ENCODE data around the gene ATP8A2.
"Not testable (repeated sequence)": the region's sequence is repeated elsewhere in the genome, so short reads cannot be mapped to it uniquely, and the experiment has no call there.

The ATP8A2 gene

DNA sequence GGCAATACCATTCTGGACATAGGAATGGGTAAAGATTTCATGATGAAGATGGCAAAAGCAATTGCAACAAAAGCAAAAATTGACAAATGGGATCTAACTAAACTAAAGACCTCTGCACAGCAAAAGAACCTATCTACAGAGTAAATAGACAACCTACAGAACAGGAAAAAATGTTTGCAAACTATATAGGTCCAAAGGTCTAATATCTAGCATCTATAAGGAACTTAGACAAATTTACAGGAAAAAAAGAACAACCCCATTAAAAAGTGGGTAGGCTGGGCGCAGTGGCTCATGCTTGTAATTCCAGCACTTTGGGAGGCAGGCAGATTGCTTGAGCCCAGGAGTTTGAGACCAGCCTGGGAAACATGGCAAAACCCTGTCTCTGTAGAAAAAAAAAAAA is 418.4 kb downstream of the ATP8A2 start:
- DNase-seq (ENCODE audit: low read depth in 1 of 2, low spot score in 1 of 2), result not testable (repeated sequence)

DNA sequence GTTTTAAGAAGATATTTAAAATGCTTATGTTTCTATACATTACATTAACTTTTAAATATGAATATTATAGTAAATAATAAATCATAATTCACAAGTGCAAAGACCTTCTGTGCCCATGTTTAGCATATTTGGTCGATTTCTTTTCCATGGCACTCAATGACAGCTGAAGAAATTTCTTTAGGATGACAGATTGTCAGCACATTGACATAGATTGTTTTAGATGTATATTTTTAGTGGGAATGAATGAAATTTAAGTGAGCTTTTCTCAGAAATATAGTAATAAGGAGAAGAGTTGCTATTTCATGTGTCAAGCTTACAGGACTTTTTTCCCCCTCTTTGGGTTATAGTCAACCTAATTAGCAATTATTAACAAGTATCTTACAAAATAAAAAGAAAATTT is 423.5 kb downstream of the ATP8A2 start:
- no peak for DNase-seq (ENCODE audit: low read depth in 1 of 2, low spot score in 1 of 2)

DNA sequence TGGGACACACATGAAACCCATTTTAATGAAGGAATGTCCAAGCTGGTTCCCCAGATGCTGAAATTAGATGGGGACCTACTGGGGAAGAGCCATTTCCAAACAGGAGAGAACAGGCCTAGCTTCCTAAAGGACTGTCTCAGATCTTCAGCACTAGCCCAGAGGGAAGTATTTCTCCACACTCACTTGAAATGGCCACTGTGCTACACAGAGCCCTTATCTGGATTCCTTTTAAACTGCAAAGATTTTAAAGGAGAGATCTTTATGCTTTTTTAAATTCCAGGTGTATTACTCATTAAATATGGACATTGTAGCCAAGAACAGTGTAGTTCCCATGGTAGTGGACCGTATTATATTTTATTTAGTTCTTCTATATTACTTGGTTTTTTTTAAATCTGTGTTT is 424.7 kb downstream of the ATP8A2 start:
- no peak for DNase-seq (ENCODE audit: low read depth in 1 of 2, low spot score in 1 of 2)

DNA sequence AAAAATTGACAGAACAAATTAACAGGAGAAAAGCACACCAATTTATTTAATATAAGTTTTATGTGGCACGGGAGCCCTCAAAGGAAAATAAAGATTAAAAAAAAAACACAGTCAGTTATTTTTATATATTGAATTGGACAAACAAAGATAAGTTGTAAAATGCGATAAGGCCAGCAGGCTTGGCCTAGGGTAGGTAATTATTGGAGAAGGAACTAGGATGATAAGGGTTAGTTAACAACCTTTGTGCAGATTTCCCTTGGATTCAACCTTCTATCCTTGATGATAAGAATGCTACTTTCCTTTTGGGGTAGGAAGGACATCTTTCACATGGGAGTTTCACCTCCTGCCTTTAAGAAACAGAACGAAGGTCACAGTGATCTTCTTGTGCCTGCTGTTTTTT is 427.2 kb downstream of the ATP8A2 start:
- no peak for DNase-seq (ENCODE audit: low read depth in 1 of 2, low spot score in 1 of 2)

DNA sequence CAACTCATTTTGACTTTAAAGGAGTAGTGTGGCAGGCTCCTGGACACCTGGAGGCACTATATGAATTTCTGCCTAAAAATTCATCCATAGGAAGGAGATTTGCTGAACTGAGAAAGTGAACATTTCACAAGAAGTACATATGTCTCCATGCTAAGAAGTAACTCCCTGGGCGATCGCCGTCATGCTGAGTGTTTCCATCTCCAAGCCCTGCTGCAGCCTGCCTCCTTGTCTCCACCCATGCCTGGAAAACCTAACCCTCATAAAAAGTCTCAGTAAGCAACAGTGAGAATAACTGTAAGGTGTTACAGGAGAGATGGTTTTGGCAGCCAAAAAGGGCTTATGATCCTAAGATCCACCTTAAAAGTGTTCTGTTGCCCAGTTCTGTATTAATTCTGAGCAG is 428.7 kb downstream of the ATP8A2 start:
- no peak for DNase-seq (ENCODE audit: low read depth in 1 of 2, low spot score in 1 of 2)

DNA sequence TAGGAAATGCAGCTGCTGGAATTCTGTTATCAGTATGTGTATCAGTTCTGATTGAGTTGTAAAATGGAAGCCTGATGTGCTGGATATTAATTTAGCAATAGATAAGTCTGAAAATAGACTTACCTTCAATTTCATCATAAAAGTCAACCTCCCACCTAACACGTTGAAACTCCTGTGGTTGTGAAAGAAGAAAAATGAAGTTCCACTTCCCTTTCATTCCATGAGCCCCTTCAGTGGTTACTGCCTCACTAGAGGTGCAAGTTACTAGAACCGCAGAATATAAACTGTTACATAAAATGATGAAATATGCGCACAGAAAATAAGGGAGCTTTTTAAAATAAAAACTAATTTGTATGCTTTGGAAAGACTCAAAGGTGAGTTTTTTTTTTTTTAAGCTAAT is 430.8 kb downstream of the ATP8A2 start:
- DNase-seq (ENCODE audit: low read depth in 1 of 2, low spot score in 1 of 2), result no peak

DNA sequence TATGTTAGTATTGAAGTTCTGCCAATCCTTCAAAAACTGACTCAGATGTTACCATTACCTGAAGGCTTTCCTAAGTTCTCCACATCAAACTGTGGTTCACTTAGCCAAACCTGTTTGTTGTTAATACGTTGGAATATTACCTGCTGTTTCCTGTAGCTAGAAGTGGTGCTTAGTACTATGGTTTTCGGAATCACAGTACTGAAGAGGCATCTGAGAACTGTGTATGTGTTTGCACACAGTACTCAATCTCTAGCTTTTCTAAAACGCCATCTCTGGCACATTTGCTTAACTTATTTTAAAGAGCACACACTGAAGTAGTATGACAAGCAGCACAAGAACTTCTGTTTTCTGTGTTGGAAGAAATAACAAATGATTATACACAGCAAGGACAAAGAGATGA is 431.9 kb downstream of the ATP8A2 start:
- no peak for DNase-seq (ENCODE audit: low read depth in 1 of 2, low spot score in 1 of 2)

DNA sequence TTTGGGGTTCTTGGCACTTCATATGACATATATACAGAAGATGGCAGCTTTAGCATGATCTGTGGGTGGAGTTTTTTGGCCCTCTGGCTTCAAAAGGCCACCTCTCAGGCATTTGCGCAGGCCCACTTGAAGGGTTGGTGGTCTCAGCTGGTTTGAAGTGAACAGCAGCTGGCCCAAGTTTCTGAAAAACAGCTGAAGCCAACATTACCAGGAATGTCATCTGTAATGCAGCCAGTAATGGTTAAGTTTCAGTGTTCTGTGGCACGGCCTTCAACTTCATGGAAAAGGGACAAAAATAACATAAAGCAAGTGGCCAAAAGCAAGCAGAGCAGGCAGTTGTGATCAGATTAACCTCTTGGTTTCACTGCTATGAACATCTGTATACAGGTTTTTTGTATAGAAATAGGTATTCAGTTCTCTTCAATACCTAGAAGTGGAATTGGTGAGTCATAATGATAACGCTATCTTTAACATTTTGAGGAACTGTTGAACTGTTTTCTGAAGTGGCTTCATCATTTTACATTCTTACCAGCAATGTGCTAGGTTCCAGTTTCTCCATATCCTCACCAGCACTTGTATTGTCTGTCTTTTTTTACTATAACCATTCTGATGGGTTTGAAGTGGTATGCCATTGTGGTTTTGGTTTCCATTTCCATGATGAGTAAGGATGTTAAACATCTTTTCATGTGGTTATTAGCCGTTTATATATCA is 434.6 kb downstream of the ATP8A2 start:
- no peak for DNase-seq (ENCODE audit: low read depth in 1 of 2, low spot score in 1 of 2)

DNA sequence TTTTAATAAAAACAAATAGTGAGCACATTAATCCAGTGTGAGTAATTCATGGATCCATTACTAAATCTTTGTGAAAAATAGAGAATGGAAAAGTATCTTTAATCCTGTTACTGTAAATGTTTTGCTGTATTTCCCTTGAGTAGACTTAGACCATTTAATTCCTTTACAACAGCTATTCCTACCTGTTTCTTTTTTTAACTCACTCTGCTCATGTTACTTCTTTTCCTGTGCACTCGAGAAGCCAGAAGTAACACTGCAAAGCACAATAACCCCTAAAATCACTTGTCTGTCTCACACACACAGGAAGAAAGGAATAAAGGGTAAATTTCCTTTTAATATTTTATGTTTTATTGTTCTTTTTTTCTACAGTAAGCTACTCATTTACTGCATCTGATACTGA is 435.8 kb downstream of the ATP8A2 start:
- DNase-seq (ENCODE audit: low read depth in 1 of 2, low spot score in 1 of 2), result no peak

DNA sequence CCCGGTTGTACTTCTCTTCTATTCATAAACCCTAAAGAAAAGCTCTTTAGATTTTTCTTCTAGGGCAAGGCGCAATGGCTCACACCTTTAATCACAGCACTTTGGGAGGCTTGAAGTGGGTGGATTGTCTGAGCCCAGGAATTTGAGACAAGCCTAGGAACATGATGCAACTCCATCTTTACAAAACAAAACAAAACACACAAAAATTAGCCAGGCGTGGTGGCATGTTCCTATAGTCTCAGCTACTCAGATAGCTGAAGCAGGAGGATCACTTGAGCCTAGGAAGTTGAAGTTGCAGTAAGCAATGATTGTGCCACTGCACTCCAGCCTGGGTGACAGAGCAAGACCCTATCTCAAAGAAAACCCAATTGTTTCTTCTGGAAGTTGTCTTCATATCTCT is 439.7 kb downstream of the ATP8A2 start:
- no peak for DNase-seq (ENCODE audit: low read depth in 1 of 2, low spot score in 1 of 2)

DNA sequence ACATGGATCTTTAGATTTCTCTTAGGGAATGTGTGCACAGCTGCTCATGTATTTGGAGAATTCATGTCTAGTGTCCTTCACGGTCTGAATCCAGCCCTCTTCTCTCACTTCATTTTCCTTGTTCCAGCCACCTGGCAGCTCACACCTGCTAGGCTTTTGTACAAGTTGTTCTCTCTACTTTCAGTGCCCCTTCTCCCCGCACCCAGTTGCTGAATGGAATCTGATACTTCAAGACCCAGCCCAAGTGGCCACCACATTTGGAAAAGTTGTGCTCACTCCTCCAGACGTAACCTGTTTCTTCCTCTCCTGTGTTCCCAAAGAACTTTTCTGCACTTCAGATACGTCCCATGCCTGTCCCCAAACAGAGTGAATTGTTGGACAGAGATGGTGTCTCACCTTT is 444.5 kb downstream of the ATP8A2 start:
- DNase-seq (ENCODE audit: low read depth in 1 of 2, low spot score in 1 of 2), result no peak

DNA sequence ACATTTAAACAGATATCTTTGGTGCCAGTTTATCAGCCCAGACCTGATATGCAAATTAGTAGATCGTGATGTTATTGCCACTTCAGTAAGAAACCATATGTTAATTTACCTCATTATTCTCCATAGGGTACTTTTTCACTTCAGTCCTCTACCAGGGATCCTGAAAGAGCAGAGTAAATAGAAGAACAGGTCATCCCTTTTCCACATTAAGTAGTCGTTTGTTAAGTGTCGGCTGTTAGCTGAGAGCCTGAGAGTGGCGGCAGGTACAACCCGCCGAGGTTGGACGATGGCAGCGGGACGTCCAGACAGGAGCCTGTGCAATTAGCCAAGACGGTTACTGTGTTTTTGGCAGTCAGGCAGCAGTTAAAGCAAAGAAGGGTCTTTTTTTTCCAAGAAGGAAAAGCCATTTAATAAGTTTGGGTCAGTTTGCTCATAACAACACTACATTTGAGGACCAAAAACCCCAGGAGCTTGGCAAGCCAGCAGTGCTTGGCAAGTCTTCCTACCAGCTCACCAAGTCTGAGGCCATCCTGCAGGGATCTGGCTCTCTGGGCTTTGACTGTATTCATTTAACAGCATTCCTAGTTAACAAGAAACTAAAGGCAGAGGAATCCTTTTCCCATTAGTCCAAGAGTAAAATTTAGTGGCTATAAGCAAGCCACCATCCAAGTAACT is 448.2 kb downstream of the ATP8A2 start:
- DNase-seq (ENCODE audit: low read depth in 1 of 2, low spot score in 1 of 2), result no peak

DNA sequence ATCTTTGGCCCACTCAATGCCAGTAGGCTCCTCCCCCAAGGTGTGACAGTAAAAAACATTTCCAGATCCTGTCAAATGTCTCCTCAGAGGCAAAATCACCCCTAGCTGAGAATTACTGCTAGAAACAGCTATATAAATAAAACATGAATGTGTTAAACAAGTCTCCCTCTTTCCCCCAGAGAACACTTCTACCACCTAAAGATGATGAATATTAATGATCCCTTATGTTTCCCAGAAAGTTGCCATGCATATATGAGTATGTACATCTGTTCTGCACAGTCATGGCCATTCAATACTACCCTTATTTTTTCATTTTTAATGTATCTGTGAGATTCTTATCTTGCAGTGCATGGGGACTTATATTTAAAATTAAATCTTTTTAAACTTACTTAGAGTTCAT is 450.0 kb downstream of the ATP8A2 start:
- no peak for DNase-seq (ENCODE audit: low read depth in 1 of 2, low spot score in 1 of 2)

DNA sequence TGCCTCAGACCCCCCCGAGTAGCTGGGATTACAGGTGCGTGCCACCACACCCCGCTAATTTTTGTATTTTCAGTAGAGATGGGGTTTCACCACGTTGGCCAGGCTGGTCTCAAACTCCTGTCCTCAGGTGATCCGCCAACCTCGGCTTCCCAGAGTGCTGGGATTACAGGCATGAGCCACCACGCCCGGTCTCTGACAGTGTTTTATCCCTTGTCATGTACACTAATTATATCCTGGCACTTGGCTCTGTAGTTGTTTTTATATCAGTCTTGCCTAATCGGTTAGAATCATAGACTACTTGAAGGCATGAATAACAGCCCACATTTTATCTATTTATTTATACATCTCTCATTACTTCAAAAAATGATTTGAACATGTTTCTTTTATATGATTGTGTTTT is 455.4 kb downstream of the ATP8A2 start:
- DNase-seq (ENCODE audit: low read depth in 1 of 2, low spot score in 1 of 2), result not testable (repeated sequence)

DNA sequence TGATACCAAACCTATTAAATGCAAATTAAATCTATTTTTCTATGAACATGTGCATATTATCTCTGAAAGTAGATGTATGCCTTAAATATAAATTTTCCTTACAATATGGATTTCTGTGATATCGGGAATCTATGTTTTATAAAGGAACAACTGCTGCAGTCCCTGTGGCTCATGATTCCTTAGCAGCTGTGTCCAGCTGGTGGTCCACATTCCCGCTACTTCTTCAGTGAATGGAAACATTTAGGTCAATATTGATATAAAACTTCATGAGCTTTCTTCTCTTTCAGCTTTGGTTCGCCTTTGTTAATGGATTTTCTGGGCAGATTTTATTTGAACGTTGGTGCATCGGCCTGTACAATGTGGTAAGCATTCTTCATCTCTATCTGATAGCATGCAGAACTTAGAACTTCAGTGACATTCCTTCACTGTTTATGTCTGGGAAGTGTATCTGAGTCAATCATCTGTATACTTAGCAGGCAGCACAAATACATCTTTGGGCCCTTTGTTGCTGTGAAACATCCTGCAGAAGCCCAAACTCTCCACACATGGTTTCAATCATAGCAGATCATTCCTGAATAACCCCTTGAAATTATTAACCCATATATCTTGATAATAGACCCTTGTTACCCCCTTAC is 456.2 kb downstream of the ATP8A2 start:
- no peak for DNase-seq (ENCODE audit: low read depth in 1 of 2, low spot score in 1 of 2)

DNA sequence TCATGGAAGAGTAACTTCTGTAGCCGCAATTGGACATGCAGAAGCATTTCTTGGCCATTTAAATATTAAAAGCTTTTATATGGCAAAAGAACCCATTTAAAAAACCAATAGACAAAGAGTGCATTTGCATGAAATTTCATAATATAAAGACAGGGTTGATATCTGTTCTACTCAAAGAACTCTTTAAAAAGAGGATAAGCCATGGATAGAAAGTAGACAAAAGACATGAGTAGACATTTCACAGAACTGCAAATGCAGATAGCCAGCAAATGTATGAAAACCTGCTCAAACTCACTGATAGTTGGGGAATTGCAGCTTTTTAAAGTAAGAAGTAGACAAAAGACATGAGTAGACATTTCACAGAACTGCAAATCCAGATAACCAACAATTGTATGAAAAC is 462.0 kb downstream of the ATP8A2 start:
- DNase-seq (ENCODE audit: low read depth in 1 of 2, low spot score in 1 of 2), result no peak

DNA sequence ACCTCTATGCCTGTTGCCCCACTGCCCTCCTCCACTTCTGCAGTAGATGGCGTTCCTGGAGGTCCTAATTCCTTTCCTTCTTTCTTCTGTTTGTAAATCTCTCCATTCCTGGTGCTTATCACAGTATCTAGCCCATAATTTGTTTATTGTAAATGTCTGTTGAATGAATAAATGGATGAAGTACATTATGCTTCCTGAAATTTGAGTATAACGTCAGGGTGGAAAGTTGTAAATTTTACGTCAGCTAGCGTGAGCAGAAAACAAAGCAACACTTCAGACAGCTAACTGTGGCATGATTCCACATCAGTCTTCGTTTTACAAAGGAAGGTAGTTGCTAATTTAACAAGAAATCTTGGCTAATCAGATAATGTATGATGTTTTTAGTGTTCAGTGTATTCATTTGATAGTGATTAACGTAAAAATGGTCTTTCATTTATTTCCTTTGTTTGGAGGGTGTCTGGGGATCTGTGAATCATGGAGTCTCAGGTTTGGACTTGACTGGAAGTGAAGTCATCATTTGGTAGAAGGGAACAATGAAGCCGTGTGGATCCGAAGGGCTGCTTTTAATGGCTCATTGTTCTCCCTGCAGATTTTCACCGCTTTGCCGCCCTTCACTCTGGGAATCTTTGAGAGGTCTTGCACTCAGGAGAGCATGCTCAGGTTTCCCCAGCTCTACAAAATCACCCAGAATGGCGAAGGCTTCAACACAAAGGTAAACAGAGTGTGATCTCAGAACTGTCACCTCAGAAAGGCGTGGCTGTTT is 465.0 kb downstream of the ATP8A2 start:
- no peak for DNase-seq (ENCODE audit: low read depth in 1 of 2, low spot score in 1 of 2)

DNA sequence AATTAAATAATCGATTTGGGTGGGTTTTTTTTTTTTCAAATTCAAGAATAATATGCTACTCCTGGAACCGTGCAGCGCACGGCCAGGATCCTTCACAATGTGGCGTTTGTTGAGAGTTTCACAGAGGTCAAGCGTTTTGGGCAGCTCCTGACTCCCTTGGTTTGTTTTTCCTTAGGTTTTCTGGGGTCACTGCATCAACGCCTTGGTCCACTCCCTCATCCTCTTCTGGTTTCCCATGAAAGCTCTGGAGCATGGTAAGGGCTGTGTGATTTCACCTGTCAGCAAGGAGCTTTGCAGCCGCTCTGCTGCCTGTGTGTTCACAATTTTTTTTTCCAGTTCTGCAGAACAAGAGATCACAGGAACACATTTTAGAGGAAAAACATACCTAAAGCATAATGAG is 467.6 kb downstream of the ATP8A2 start:
- DNase-seq (ENCODE audit: low read depth in 1 of 2, low spot score in 1 of 2), result no peak

DNA sequence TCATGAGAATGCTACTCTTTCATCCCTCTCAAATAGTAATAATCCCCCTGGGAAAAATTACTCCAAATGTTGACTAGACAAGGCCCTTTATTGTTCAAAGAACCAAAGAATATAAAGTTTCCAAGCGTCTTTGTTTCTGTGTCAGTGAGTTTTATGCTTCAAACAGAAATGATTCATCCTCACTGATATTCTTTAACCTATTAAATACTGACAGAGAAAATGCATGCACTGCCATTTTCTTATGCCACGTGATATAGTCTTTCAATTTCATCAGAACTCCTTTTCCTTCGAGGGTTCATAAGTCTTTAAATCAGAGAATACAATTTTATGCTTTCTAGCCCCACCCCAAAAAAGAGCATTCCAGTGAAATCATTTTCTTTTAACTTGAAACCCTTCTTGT is 468.5 kb downstream of the ATP8A2 start:
- DNase-seq (ENCODE audit: low read depth in 1 of 2, low spot score in 1 of 2), result no peak

DNA sequence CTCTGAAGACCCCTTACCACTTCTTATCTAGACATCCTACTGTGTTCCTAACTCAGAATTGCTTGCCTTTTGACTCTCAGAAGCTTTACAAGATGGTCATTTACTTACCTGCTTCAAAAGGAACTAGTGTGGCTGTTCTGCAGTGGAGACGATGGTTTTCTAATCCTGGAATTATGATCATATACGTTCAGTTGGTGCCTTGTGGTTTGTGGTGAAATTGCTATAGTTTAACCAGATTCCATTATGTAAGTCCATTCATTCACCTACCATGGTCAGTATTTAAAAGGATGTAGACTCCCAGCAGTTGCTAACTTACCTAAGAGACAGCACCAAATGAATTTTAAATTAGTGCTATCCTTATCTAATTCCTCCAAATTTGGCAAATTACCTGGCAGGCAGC is 469.2 kb downstream of the ATP8A2 start:
- no peak for DNase-seq (ENCODE audit: low read depth in 1 of 2, low spot score in 1 of 2)

DNA sequence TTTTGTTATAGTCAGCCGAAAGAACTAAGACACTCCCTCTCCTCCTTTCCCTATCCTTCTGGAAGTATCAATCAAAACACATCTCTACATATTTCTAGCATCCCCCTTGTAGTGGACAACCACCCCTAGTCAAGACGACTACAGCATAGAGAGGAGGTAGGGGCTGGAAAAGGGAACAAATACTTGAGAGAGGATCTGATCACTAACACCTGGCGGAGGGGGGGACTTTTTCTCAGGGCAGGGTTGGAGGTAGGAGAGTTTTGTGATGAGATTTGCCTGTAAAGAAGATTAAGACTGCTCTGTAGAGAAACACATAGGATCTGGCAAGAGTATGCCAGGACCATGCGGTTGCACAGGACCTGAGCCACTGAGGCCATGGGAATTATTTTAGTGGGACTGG is 471.9 kb downstream of the ATP8A2 start:
- DNase-seq (ENCODE audit: low read depth in 1 of 2, low spot score in 1 of 2), result no peak

Data from activated T-helper 1 cell treated with anti-CD3 and anti-CD28 coated beads, Interleukin-2, amount 50 U/mL, for 16 hours (primary cell).